GM21723 (cell line): ENCODE data around the gene ITPA.

Experiments
- ATAC-seq: cut with Tn5 transposase; IDR thresholded peaks from one replicate; pipeline ENCODE4 v1.9.1; 2021; ENCODE audit warnings: mild to moderate bottlenecking, moderate library complexity; ENCODE audit not compliant: unreplicated experiment

The ITPA gene

DNA sequence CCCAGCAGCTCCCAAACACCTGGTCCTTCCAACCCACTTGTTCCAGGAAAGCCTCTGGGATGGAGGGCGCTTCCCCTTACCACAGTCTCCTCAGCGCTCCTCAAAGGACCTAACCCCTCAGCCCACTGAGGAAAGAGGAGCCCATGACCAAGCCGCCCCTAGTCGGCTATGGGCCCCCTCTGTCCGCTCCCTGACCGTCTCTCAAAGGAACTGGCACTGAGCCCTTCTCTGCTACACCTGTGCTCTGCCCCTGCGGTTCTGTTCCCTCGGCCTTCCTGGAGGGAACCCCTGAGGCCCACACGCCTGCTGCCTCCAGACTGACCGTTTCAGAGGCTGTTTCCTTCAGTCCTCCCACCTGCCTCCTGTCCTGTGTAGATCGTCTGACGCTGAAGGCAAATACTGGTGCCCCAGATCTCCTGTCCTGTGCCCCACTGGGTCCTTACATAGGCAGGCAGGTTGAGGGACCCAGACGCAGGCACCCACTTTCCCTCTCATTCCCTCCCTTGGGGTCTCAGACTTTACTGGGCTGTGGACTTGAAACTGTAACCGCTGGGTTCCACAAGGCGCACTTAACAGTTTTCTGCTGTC lies 31.6 kb downstream of the ITPA start:
- no peak for ATAC-seq

DNA sequence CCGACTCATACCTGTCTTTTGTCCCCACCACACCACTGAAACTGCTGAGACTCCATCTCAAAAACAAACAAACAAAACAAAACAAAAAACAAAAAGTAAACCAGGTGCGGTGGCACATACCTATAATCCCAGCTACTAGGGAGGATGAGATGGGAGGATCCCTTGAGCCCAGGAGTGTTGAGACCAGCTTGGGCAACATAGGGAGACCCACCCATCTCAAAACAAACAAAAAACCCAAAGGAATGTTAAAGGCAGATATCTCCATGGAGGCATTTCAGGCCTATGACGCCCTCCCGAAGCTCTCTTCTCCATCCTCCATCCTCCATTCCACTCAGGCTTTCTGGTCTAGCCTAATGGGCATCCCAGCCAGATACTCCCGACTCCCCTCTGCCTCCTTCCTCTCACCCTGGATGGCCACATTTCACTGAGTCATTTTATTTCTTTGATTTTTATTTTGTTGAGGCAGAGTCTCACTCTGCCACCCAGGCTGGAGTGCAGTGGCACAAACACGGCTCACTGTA lies 32.9 kb downstream of the ITPA start:
- ATAC-seq, result no peak

DNA sequence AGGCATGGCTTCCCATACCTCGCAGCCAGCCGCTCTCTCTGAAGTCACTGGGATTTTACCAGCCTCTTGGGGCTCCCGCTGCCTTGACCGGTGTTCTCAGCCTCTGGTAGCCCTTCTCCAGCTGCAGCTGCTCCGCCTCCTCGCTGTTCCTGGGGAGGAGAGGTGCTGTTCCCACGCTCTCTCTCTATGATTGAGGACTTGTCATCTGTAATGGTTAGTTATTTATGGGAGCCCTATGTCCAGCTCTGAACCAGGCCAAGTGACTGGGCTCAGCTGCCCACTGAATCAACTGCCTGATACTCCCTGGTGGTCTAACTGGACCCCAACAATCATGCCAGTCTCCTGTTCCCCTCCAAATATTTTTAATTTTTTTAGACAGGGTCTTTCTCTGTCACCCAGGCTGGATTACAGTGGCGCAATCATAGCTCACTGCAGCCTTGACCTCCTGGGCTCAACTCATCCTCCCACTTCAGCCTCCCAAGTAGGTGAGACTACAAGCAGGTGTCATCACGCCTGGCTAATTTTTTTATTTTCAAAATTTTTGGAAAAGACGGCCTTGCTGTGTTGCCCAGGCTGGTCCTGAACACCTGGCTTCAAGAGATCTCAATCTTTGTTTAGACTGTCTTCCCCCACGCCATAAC lies 34.5 kb downstream of the ITPA start:
- ATAC-seq, result no peak

DNA sequence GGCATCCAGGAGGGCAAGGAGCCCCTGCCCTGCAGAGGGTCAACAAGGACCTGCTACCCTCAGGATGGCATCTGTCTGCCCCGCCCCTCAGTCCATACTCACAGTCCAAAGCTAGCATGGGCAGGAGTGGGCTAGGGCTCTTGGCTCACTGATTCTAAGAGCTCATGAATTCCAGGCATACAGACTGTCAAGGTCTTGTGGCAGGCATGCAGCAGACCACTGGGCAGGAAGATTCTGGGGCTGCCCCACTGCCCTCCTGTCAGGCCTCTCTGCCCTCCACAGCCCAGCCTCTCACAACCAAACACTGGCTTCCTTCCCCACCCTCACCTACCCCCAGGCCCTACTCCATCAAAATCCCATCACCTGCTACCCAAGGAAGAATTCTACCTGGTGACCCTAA lies 35.3 kb downstream of the ITPA start:
- ATAC-seq, result no peak

DNA sequence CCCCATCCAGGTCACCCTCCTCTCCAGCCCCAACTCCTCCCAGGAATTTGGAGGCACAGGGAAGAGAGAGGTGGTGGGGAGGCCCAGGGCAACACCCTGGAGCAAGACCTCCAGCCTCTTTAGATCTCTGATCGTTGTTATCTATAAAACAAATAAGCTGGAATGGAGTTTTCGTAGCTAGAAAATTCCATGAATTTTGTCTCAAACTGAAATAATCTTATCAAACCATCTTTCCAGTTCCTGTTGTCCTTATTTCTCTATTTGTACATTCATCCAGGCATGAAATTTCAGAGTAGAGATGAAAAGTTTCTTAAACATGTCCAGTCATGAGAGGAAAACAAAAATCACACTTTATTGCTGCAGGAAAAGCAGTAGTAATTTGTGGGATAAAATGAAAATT lies 35.9 kb downstream of the ITPA start:
- ATAC-seq, result no peak

DNA sequence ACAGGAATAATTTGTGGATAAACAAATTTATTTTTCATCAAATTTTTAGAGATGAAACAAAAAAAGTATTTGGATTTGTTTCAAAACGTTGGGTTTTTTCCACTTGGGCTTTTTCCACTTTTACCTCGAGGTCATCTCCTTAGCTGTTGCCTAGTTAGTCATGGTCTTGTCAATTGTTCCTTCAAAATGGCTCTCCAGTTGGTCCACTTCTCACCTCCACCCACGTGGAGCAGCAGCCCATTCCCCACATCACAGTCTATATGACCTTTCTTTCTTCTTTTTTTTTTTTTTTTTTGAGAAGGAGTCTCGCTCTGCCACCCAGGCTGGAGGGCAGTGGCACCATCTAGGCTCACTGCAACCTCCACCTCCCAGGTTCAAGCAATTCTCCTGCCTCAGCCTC lies 36.4 kb downstream of the ITPA start:
- no peak for ATAC-seq

DNA sequence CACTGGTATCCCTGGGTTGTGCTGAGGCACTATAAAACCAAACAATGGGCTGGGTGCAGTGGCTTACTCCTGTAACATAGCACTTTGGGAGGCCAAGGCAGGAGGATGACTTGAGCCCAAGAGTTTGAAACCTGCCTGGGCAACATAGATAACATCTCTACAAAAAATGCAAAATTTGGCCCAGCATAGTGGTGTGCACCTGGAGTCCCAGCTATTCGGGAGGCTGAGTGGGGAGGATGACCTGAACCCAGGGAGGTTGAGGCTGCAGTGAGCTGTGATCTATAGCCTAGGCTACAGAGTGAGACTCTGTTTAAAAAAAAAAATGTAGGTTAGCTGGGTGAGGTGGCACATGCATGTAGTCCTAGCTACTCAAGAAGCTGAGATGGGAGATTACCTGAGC lies 37.4 kb downstream of the ITPA start:
- no peak for ATAC-seq

DNA sequence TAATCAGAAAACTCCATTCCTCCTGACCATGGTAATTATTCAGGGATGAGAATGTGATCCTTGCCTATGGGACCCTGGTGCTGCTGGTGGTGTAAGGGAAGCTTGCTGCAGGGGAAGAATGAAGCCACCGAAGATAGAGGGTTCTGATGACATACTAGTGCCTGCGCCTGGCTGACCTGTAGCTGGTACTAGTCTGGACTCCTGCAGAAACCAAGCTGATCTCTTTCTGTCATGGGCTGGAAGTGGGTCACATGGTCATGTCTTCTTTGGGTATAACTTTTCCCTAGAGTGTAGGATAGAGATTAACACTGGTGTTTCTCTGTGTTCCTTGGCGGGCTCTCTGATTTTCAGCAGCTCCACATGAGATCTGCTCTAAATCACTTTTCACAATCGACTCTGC lies 38.3 kb downstream of the ITPA start:
- no peak for ATAC-seq

DNA sequence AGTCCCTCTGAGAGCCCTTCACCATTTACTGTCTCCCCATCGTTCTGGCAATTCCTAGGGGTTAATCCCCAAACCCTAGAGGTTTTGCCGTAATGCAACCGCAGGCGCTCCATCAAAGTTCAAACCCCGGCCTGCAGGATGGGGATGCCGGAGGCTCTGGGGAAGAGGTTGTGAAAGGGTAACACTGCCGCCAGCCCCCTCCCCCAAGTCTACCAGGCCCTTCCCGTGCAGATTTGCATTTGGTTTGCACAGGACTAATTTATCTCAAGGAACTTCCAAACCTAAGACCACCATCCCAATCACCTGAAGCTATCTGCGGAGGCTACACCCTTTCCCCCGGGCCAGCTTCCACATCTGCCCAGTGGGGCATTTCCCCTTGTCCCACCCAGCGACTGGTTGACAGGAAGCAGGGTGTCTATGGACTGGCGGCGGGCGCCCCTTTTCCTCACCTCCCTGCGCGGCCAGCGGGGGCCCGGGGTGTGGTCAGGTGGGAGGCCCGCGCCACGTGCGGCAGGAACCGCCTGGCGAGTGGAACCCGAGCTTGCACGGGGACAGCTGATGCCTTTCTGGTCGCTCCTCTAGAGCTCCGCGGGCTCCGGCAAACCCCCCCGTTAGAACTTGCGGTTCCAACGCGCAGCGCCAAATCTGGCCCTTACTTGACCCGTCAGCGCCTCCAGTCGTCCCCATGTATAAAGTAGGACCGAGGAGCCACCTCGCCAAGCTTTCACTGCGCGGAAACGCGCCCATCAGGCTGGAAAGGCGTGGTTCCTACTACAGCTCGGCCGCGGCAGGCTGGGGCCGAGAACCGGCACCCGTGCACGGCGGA lies 39.1 kb downstream of the ITPA start:
- ATAC-seq, result no peak

DNA sequence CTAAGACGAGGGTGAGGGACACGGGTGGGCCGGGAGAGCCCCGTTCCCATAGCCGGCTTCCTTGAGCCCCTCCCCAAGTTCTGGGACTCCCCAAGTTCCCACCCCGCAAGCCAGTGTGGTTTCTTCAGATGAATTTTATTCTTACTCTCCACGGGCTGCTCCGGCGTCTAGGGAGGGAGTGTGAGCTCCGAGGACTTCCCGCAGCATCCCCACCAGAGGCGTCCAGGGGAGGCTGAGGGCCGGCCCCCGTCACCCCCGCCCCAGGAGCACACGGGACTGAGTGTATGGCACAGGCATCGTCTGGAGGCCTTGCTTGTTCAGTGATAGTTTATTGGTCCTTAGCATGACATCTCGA lies 39.7 kb downstream of the ITPA start:
- no peak for ATAC-seq

DNA sequence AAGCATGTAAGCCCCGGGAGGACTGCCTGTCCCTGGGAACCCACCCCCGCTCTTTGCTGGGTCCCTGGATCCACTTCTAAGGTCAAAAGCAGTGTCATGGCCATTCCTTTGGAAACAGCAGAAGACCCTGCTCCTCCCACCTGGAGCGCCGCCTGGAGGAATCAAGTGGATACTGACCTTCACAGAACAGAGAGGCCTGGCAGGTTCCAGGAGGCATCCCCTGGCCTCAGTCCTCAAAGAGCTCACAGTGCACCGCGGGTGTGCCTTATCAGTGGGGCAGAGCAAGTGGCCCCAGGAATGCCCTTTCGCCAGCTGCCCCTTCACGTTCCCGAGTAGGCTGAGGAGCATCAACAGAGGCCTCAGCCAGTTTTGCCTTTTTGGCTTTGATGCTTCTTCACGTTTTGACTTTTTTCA lies 40.8 kb downstream of the ITPA start:
- no peak for ATAC-seq

DNA sequence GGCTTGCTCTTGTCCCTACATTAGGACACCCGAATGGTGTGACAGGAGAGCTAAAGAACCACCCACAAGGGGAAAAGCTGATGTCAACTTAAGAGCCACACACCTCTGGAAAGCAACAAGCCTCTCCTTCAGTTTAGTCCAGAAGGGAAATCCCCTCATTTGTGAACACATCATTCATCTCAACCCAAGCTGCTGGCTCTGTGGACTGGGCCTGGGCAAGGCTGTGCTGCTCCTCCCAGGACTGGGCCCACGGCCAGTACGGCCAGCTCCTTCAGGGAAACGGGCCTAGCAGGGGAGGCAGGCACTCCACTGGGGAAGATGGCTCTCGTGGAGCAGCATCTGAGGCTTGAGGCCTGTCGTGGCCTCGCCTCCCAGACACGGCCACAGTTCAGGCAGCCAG lies 42.5 kb downstream of the ITPA start:
- ATAC-seq, result no peak

DNA sequence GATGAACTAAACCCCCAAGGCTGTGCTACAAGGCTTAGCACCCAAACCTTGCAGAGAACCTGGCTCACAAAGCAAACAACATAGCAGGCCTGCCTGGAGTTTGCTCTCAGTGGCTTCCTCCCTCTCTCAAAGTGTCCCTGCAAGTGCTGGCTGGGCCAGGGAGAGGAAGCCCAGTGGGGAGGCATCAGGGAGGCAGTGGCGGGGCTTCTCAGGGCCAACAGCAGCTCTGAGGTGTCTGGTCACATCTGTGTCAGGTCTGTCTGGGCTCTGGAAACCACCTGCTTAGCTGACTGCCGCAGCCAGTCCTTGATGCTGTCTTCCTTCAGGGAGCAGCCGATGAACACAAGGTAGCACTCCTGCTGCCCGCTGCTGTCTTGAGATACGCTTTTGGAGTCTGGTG lies 46.4 kb downstream of the ITPA start:
- no peak for ATAC-seq

DNA sequence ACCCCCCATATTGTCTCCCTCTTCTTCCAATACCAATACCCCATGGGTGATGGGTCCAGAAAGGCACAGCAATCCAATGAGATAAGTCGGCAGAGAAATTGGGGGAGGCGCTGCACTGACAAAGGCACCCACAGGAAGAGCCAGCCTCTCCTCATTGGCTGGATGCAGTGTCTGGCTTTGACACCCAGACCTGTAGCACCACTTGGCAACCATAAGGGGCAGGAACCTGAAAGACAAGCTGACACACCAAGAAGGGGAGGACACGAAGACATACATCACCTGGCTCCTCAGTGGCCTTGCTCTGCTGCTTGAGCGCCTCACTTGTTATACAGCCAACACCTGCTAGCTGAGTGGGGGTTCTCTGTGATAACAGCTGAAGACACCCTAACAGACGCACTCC lies 49.1 kb downstream of the ITPA start:
- no peak for ATAC-seq

DNA sequence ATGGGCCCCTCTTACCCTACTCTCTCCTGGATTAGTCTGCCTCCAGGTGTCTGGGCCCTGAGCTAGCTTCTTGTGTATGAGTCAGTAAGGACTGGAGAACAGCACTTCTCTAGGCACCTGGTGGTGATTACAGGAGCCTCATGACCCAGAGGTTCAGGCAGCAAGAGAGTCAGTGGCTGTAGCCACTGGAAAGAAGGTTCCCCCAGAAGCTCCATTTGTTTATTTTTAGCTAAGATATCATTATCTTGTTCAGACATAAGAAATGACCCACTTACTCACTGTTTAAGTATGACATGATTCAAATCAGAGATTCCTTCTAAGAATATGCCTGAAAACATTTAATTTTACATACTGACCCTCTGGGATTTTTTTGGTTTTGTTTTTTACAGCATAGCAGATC lies 53.3 kb downstream of the ITPA start:
- no peak for ATAC-seq

DNA sequence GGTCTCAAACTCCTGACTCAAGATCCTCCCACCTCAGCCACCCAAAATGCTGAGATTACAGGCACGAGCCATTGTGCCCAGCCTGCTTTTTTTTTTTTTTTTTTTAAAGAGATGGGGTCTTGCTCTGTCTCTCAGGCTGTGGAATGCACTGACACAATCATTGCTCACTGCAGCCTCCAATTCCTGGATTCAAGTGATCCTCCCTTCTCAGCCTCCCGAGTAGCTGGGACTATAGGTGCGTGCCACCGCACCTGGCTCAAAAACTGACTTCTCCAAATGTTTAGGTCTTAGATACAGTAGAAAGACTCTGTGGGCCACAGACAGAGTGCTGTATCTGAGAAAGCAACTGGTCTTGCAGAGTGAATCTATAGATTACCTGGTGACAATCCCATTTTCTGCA lies 60.8 kb downstream of the ITPA start:
- ATAC-seq, result no peak

DNA sequence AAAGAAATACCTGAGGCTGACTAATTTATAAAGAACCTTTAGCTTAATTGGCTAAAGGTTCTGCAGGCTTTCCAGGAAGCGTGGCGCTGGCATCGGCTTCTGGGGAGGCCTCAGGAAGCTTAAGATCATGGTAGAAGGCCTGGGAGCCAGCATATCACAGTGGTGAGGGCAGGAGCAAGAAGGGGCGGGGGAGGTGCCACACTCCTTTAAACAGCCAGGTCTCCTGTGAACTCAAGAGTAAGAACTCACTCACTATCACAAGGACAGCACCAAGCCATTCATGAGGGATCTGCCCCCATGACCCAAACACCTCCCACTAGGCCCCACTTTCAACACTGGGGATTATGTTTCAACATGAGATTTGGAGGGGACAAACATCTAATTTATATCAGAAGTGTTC lies 64.1 kb downstream of the ITPA start:
- no peak for ATAC-seq
